ENCODE measurements around the gene OVCA2. TPM values are rescaled to one million over a fixed set of nuclear protein-coding genes. Genes with fewer than 3 reads are reported as not detected.
A peak's percentile ranks its signal among the peaks of the same experiment; 100 is the strongest.

OVCA2 gene
- total RNA-seq, 4 donors from 2014 or later = 18.6 to 37.3 (median 35.0) TPM

- peak; percentile 41 to 46 for DNase-seq (ENCODE audit: low spot score in 2 of 2)
- H3K27ac ChIP-seq = peak within 1 kb of the TSS in 1 of 4 donors; percentile 42
- WGBS, 2 donors = 2 to 4% methylated on average over 22 of the region's 47 CpGs
- no peak for TF ChIP-seq EP300 (IDR thresholded peaks at IDR 0.05)
- TF ChIP-seq CTCF (IDR thresholded peaks at IDR 0.05) = no peak
- H3K4me3 ChIP-seq = peak within 1 kb of the TSS; percentile 42 to 68 (median 50)
- H3K9me3 ChIP-seq = no peaks in the 10 kb centered on the region
- H3K27me3 ChIP-seq = peaks cover 0 to 59% of the 10 kb centered on the region in 2 donors
- peaks cover 0 to 56% (median 30%) of the 10 kb centered on the region in 4 donors for H3K4me1 ChIP-seq
- H3K36me3 ChIP-seq = no peaks in the 10 kb centered on the region
These were observed 16.6 kb upstream of the OVCA2 start, which contains the start of gene RTN4RL1 for GRCh38 chr17:2025220-2025621. Gene RTN4RL1, minus strand, starts transcription at chr17:2025334. Its CDS starts 469 bp downstream, at chr17:2024865.

- Histone ChIP-seq H3K36me3 (no peaks in the 10 kb centered on the region), H3K4me1 (peaks cover 0 to 59% (median 32%) of the 10 kb centered on the region in 4 donors), H3K4me3 (peak overlapping the region; percentile 42 to 68 (median 50)), H3K27me3 (peaks cover 0 to 59% of the 10 kb centered on the region in 2 donors), H3K27ac (peak overlapping the region in 1 of 4 donors; percentile 42), H3K9me3 (no peaks in the 10 kb centered on the region)
- peak; percentile 60 to 77 for DNase-seq (ENCODE audit: low spot score in 2 of 2)
- TF ChIP-seq EP300 (IDR thresholded peaks at IDR 0.05) (no peak), CTCF (IDR thresholded peaks at IDR 0.05) (peak; percentile 44 to 74 (median 62))
- WGBS, 2 donors = 1 to 2% methylated on average over 28 to 42 of the region's 55 CpGs
These were observed 16.1 kb upstream of the OVCA2 start for GRCh38 chr17:2025622-2026309.

- Histone ChIP-seq H3K27me3 (peaks cover 0 to 55% of the 10 kb centered on the region in 2 donors), H3K36me3 (no peaks in the 10 kb centered on the region), H3K4me1 (peaks cover 0 to 73% (median 42%) of the 10 kb centered on the region in 4 donors), H3K4me3 (no peak overlapping the region), H3K27ac (no peak overlapping the region), H3K9me3 (no peaks in the 10 kb centered on the region)
- DNase-seq (ENCODE audit: low spot score in 2 of 2) = no peak
- no peak for TF ChIP-seq CTCF (IDR thresholded peaks at IDR 0.05)
- TF ChIP-seq POLR2A (IDR thresholded peaks at IDR 0.05) = no peak
- no peak for TF ChIP-seq EP300 (IDR thresholded peaks at IDR 0.05)
- WGBS, 2 donors = 48 to 54% methylated on average over 11 of the region's 11 CpGs
These were observed 14.1 kb upstream of the OVCA2 start for GRCh38 chr17:2027528-2028233.

GRCh38 chr17:2028234-2028614 is 13.6 kb upstream of the OVCA2 start:
- WGBS, 2 donors = 63 to 74% methylated on average over 5 of the region's 5 CpGs
- no peak for DNase-seq (ENCODE audit: low spot score in 2 of 2)
- H3K9me3 ChIP-seq = no peaks in the 10 kb centered on the region
- H3K36me3 ChIP-seq = peaks cover 0 to under 1% (median 0%) of the 10 kb centered on the region in 3 donors
- H3K4me1 ChIP-seq = peaks cover 0 to 73% (median 38%) of the 10 kb centered on the region in 4 donors
- H3K27ac ChIP-seq = no peak overlapping the region
- TF ChIP-seq CTCF (IDR thresholded peaks at IDR 0.05) (no peak), EP300 (IDR thresholded peaks at IDR 0.05) (no peak), POLR2A (IDR thresholded peaks at IDR 0.05) (no peak)
- no peak overlapping the region for H3K4me3 ChIP-seq
- H3K27me3 ChIP-seq = peaks cover 0 to 49% of the 10 kb centered on the region in 2 donors

- WGBS, 2 donors = 37 to 51% methylated on average over 6 of the region's 6 CpGs
These were observed 13.1 kb upstream of the OVCA2 start for GRCh38 chr17:2028737-2029136.

More at GRCh38 chr17:2028737-2029136, 13.1 kb upstream of the OVCA2 start:
- Histone ChIP-seq H3K27me3 (peaks cover 0 to 44% of the 10 kb centered on the region in 2 donors), H3K4me1 (peaks cover 0 to 73% (median 35%) of the 10 kb centered on the region in 4 donors), H3K27ac (no peak overlapping the region), H3K9me3 (no peaks in the 10 kb centered on the region), H3K36me3 (peaks cover 0 to 6% (median 0%) of the 10 kb centered on the region in 3 donors), H3K4me3 (no peak overlapping the region)
- DNase-seq (ENCODE audit: low spot score in 2 of 2) = no peak
- TF ChIP-seq POLR2A (IDR thresholded peaks at IDR 0.05) = no peak
- TF ChIP-seq EP300 (IDR thresholded peaks at IDR 0.05) = no peak
- TF ChIP-seq CTCF (IDR thresholded peaks at IDR 0.05) = no peak
